Fibroblast of villous mesenchyme (primary cell): Measurements from ENCODE around the gene METTL16. TPM values are rescaled to one million over a fixed set of nuclear protein-coding genes. Genes with fewer than 3 reads are reported as not detected.

Experiments used
- DNase-seq: peaks from one replicate; pipeline ENCODE4 v3.0.0-alpha.2; 2010; ENCODE audit warnings: low read depth
- H3K4me3 ChIP-seq: 2 replicates; pipeline ENCODE4 v1.5.1; 2011; ENCODE audit warnings: low read depth, mild to moderate bottlenecking, low read length
- CTCF ChIP-seq: IDR thresholded peaks from 2 replicates; pipeline ENCODE4 v1.5.1; 2012; ENCODE audit warnings: low read depth, mild to moderate bottlenecking, low read length; ENCODE audit not compliant: insufficient read depth
- total RNA-seq: library from RNA; depleted of rRNA; stranded (reverse); fragments of >200 nt; gene quantifications from 2 replicates; pipeline ENCODE4 v1.2.3, GENCODE V29; 2012

The METTL16 gene
- total RNA-seq, 1 donor = 16.8 TPM

DNA sequence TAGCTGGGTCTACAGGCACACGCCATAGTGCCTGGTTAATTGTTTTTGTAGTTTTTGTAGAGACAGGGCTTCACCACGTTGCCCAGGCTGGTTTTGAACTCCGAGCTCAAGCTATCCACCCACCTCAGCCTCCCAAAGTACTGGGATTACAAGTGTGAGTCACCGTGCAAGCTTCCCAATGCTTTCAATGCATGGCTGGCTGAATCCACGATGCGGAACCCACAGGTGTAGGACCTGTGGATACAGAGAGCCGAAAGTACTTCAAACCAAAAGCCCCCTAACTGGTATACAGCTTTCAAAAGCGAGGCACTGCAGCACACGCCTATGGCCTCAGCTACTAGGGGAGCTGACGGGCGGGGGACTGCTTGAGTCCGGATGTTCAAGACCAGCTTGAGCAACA is 44.8 kb downstream of the METTL16 start:
- H3K4me3 ChIP-seq = no peak overlapping the region
- no peak for TF ChIP-seq CTCF
- no peak for DNase-seq

GRCh38 chr17:2462481-2462880 is 49.2 kb downstream of the METTL16 start:
- no peak overlapping the region for H3K4me3 ChIP-seq
- TF ChIP-seq CTCF = no peak
- no peak for DNase-seq

DNA sequence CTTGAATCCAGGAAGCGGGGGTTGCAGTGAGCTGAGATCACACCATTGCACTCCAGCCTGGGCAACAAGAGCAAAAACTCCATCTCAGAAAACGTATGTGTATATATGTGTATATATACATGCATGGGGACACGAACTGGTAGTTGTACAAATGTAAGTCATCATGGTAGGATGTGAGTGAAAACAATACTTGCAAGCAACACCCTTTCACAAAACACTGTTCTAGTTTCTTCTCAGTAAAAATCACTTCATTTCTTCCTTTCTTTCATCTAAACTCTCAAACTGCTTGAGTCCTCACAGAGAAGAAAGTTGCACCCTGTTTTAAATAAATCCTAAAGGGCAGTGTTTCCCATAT is 51.8 kb downstream of the METTL16 start:
- DNase-seq = no peak
- no peak overlapping the region for H3K4me3 ChIP-seq
- TF ChIP-seq CTCF = no peak

DNA sequence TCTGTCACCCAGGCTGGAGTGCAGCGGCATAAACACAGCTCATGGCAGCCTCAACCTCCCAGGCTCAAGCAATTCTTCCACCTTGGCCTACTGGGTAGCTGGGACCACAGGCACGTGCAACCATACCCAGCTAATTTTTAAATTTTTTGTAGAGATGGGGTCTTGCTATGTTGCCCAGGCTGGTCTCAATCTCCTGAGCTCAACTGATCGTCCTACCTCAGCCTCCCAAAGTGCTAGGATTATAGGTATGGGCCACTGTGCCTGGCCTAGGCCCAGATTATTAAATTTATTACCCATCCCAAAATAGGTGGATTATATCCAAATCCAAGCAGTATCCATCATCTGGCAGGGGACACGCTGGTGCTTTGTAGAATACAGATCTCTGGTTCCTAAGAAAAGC is 53.8 kb downstream of the METTL16 start:
- DNase-seq = no peak
- no peak for TF ChIP-seq CTCF
- no peak overlapping the region for H3K4me3 ChIP-seq

DNA sequence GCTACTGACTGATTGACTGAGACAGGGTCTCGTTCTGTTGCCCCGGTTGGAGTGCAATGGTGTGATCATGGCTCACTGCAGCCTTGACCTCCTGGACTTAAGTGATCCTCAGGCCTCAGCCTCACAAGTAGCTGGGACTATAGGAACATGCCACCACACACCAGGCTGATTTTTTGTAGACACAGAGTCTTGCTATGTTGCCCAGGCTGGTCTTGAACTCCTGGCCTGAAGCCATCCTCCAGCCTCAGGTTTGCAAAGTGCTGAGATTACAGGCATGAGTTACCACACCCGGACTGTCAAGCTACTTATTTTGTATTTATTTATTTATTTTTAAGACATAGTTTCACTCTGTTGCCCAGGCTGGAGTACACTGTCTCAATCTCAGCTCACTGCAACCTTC is 55.2 kb downstream of the METTL16 start:
- no peak overlapping the region for H3K4me3 ChIP-seq
- no peak for DNase-seq
- TF ChIP-seq CTCF = no peak

GRCh38 chr17:2455956-2456355 is 55.7 kb downstream of the METTL16 start:
- H3K4me3 ChIP-seq = no peak overlapping the region
- no peak for TF ChIP-seq CTCF
- DNase-seq = no peak

DNA sequence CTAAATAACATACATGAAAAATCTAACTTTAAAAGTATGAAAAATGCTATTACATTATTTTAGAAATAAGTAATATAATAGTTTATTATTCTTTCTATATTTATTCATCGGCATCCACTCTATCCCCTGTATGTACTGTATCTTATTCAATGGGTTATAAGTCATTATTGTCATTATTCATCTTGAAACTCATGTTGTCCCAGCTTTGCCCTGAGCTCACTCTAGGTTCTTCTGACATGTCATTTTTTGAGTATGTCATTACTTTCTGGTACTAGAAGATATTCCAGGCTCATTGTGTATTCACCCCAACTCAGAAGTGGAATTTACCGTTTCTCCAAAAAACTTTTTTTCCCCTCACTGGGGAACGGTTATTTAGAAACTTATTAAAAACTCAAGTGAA is 57.8 kb downstream of the METTL16 start:
- DNase-seq = no peak
- TF ChIP-seq CTCF = no peak
- no peak overlapping the region for H3K4me3 ChIP-seq
